K562 (cell line): ENCODE data around the gene SNRPA. TPM values are rescaled to one million over a fixed set of nuclear protein-coding genes. Genes with fewer than 3 reads are reported as not detected.

Experiments
- CEBPG ChIP-seq, 3 experiments: fragments of 200-800 bp in 1 of 3; sonication (Bioruptor generic) in 1 of 3; sonication (generic) in 1 of 3; formaldehyde crosslinking in 1 of 3; IDR thresholded peaks in 2 of 3; conservative IDR thresholded peaks in 1 of 3; 2 replicates each; pipeline versions ENCODE4 v1.6.1 to v1.8.0; 2016 to 2022; ENCODE audit warnings: missing compliant biosample characterization in 2 of 3, missing genetic modification characterization in 2 of 3, mild to moderate bottlenecking in 1 of 3, missing genetic modification reagents in 1 of 3
- EGR1 ChIP-seq: fragments of 450-650 bp; conservative IDR thresholded peaks from 2 replicates; pipeline ENCODE4 v1.6.1; 2017; ENCODE audit warnings: mild to moderate bottlenecking
- GTF2E2 ChIP-seq: fragments of 200-800 bp; sonication (Bioruptor generic); IDR thresholded peaks from 2 replicates; pipeline ENCODE4 v1.6.1; 2016; ENCODE audit warnings: missing genetic modification characterization, missing compliant biosample characterization
- HEY1 ChIP-seq: fragments of 250-450 bp; sonication (Bioruptor Pico); IDR thresholded peaks from 2 replicates; pipeline ENCODE4 v1.5.0; 2020; ENCODE audit warnings: mild to moderate bottlenecking, moderate library complexity, borderline replicate concordance
- HNRNPH1 ChIP-seq: fragments of 200-400 bp; formaldehyde crosslinking; optimal IDR thresholded peaks from 2 replicates; pipeline ENCODE3; 2017; ENCODE audit warnings: low read depth, mild to moderate bottlenecking, low read length, moderate library complexity
- ID3 ChIP-seq, 2 experiments: fragments of 250-450 bp in 1 of 2; fragments of 450-650 bp in 1 of 2; sonication (Bioruptor Pico) in 1 of 2; IDR thresholded peaks; 2 replicates each; pipeline versions ENCODE4 v1.6.1 to v1.8.0; 2016 to 2021; ENCODE audit warnings: mild to moderate bottlenecking in 2 of 2, moderate library complexity in 2 of 2, missing compliant biosample characterization in 1 of 2, missing genetic modification characterization in 1 of 2
- JUN ChIP-seq, 2 experiments: sonication (generic) in 1 of 2; formaldehyde crosslinking in 1 of 2; IDR thresholded peaks; 2 replicates each; pipeline versions ENCODE4 v1.6.1 to v1.8.0; 2012 to 2022; ENCODE audit warnings: borderline replicate concordance in 2 of 2, mild to moderate bottlenecking in 2 of 2, improper control_type of control experiment in 1 of 2, low read depth in 1 of 2, low read length in 1 of 2, missing genetic modification reagents in 1 of 2
- KDM1A ChIP-seq, 2 experiments: fragments of 450-650 bp; IDR thresholded peaks; 2 replicates each; pipeline ENCODE4 v1.6.1; 2016; ENCODE audit warnings: mild to moderate bottlenecking in 2 of 2
- NCOA1 ChIP-seq: fragments of 450-650 bp; IDR thresholded peaks from 2 replicates; pipeline ENCODE4 v1.6.1; 2016; ENCODE audit warnings: low read depth
- PATZ1 ChIP-seq: fragments of 250-450 bp; sonication (Bioruptor Pico); IDR thresholded peaks from 2 replicates; pipeline ENCODE4 v1.5.0; 2020; ENCODE audit warnings: mild to moderate bottlenecking, borderline replicate concordance
- SMARCA5 ChIP-seq: fragments of 450-650 bp; IDR thresholded peaks from 2 replicates; pipeline ENCODE4 v1.6.1; 2016
- TEAD1 ChIP-seq, 2 experiments: fragments of 450-650 bp in 1 of 2; sonication (generic) in 1 of 2; formaldehyde crosslinking; IDR thresholded peaks; 2 replicates each; pipeline versions ENCODE4 v1.4.0 to v1.8.0; 2020 to 2022; ENCODE audit warnings: mild to moderate bottlenecking in 2 of 2, missing genetic modification reagents in 1 of 2
- TEAD4 ChIP-seq, 2 experiments: sonication (generic) in 1 of 2; formaldehyde crosslinking in 1 of 2; IDR thresholded peaks; 2 replicates each; pipeline versions ENCODE4 v1.6.1 to v1.8.0; 2012 to 2022; ENCODE audit warnings: borderline replicate concordance in 1 of 2, inconsistent platforms in 1 of 2, low read length in 1 of 2, mild to moderate bottlenecking in 1 of 2, missing genetic modification reagents in 1 of 2
- ZNF324 ChIP-seq: fragments of 250-450 bp; sonication (Bioruptor Pico); IDR thresholded peaks from 2 replicates; pipeline ENCODE4 v1.4.0; 2020; ENCODE audit warnings: mild to moderate bottlenecking
- ZNF384 ChIP-seq: IDR thresholded peaks from 2 replicates; pipeline ENCODE4 v1.6.1; 2012; ENCODE audit warnings: low read depth, low read length, improper control_type of control experiment
- ZNF511 ChIP-seq: sonication (generic); formaldehyde crosslinking; IDR thresholded peaks from 2 replicates; pipeline ENCODE4 v1.8.0; 2022; ENCODE audit warnings: mild to moderate bottlenecking, missing genetic modification reagents
- ZNF609 ChIP-seq: sonication (generic); formaldehyde crosslinking; IDR thresholded peaks from 2 replicates; pipeline ENCODE4 v1.8.1; 2023; ENCODE audit warnings: missing genetic modification reagents, mild to moderate bottlenecking, borderline replicate concordance
- ZNF696 ChIP-seq: fragments of 250-450 bp; sonication (Bioruptor Pico); conservative IDR thresholded peaks from 2 replicates; pipeline ENCODE4 v1.4.0; 2020; ENCODE audit warnings: mild to moderate bottlenecking, moderate library complexity
- polyA plus RNA-seq, 8 experiments: library from polyadenylated mRNA; depleted of rRNA in 4 of 8; stranded (reverse) in 5 of 8; unstranded in 3 of 8; fragments of >200 nt; fragmentation: Nextera tagmentation in 2 of 8; fragmentation: Illumina TruSeq in 1 of 8; extraction: Ambion mirVana in 2 of 8; extraction: Trizol in 1 of 8; gene quantifications; 2 replicates each; pipeline versions ENCODE4 v1.2.1 to v1.2.3, GENCODE V29; 2011 to 2014; ENCODE audit warnings: inconsistent platforms in 1 of 8, missing spikeins in 1 of 8
- total RNA-seq, 7 experiments: library from RNA; depleted of rRNA in 6 of 7; stranded (reverse); fragments of >200 nt in 6 of 7; fragmentation: Illumina TruSeq in 2 of 7; extraction: Trizol in 2 of 7; gene quantifications; 2 replicates each; pipeline versions ENCODE4 v1.2.1 to v1.2.3, GENCODE V29; 2011 to 2021; ENCODE audit warnings: low replicate concordance in 1 of 7

The SNRPA gene
- total and polyA plus RNA-seq, 9 of the 15 experiments (the other 6 are each of a cell fraction or from before 2014, with no cell fraction given): 16.3 to 311 (median 193) TPM

- no peak for TF ChIP-seq ZNF609
- no peak for TF ChIP-seq ZNF324 (CRISPR knock-in tag)
- TF ChIP-seq TEAD1 (CRISPR knock-in tag; IDR thresholded peaks at IDR 0.05): no peak
- no peak for TF ChIP-seq ID3 (CRISPR knock-in tag; IDR thresholded peaks at IDR 0.05)
- TF ChIP-seq ID3 (tag; IDR thresholded peaks at IDR 0.05): no peak
- TF ChIP-seq HEY1 (CRISPR knock-in tag): no peak
- no peak for TF ChIP-seq ZNF696
- no peak for TF ChIP-seq CEBPG (CRISPR knock-in tag; IDR thresholded peaks at IDR 0.05)
- TF ChIP-seq CEBPG (tag; conservative IDR thresholded peaks at IDR 0.05 in 1 of 2, IDR thresholded peaks at IDR 0.05 in 1 of 2): no peak
- TF ChIP-seq TEAD4 (IDR thresholded peaks at IDR 0.05; ENCODE audit: low read length): no peak; the same call in 1 of the 2 replicates
- TF ChIP-seq TEAD4 (CRISPR knock-in tag; IDR thresholded peaks at IDR 0.05; ENCODE audit: borderline replicate concordance): no peak
- no peak for TF ChIP-seq NCOA1
- TF ChIP-seq ZNF384: no peak
- no peak; a peak in 1 of 4 replicates for TF ChIP-seq KDM1A (IDR thresholded peaks at IDR 0.05)
- TF ChIP-seq GTF2E2 (tag): no peak
- no peak for TF ChIP-seq HNRNPH1
- no peak for TF ChIP-seq ZNF511 (CRISPR knock-in tag)
- TF ChIP-seq SMARCA5: no peak
- TF ChIP-seq JUN (IDR thresholded peaks at IDR 0.05; ENCODE audit: borderline replicate concordance, low read depth, low read length): no peak
- no peak for TF ChIP-seq JUN (CRISPR knock-in tag; IDR thresholded peaks at IDR 0.05; ENCODE audit: borderline replicate concordance)
- no peak for TF ChIP-seq PATZ1
- TF ChIP-seq EGR1: peak; percentile 54
Measured at GRCh38 chr19:40777937-40778705, 27.1 kb downstream of the SNRPA start, which contains the start of gene RAB4B (continued).
